HG03575 (cell line): ENCODE results near the gene ZNRF3.

Source experiments
- ATAC-seq: cut with Tn5 transposase; IDR thresholded peaks from one replicate; pipeline ENCODE4 v1.9.1; 2021; ENCODE audit not compliant: unreplicated experiment, insufficient number of reproducible peaks, low FRiP score; ENCODE audit errors: extremely low read depth

ZNRF3 gene

GRCh38 chr22:29088809-29089208, 205.4 kb downstream of the ZNRF3 start:
- no peak for ATAC-seq

- no peak for ATAC-seq
Observed at GRCh38 chr22:29089507-29089906, 206.1 kb downstream of the ZNRF3 start.

GRCh38 chr22:29090039-29090438, 206.7 kb downstream of the ZNRF3 start:
- ATAC-seq, result no peak

- ATAC-seq, result no peak
Observed at GRCh38 chr22:29092243-29092642, 208.9 kb downstream of the ZNRF3 start.

- ATAC-seq, result no peak
Observed at GRCh38 chr22:29093030-29093429, 209.7 kb downstream of the ZNRF3 start.

- no peak for ATAC-seq
Observed at GRCh38 chr22:29093501-29094300, 210.3 kb downstream of the ZNRF3 start.

- no peak for ATAC-seq
Observed at GRCh38 chr22:29095459-29095858, 212.1 kb downstream of the ZNRF3 start.

GRCh38 chr22:29096736-29097669, 213.6 kb downstream of the ZNRF3 start:
- ATAC-seq, result no peak

- no peak for ATAC-seq
Observed at GRCh38 chr22:29098296-29098695, 214.9 kb downstream of the ZNRF3 start.

GRCh38 chr22:29102300-29102699, 218.9 kb downstream of the ZNRF3 start:
- no peak for ATAC-seq

- no peak for ATAC-seq
Observed at GRCh38 chr22:29103121-29103520, 219.7 kb downstream of the ZNRF3 start.

- no peak for ATAC-seq
Observed at GRCh38 chr22:29105468-29105867, 222.1 kb downstream of the ZNRF3 start.

- no peak for ATAC-seq
Observed at GRCh38 chr22:29106839-29107238, 223.5 kb downstream of the ZNRF3 start.
